NCI-H2081 (cell line): Measurements from ENCODE around the gene GSTA3.

Experiments
- DNase-seq, 2 experiments: peaks; one replicate each; lab custom pipeline; 2025; lab: John Stamatoyannopoulos, UW

The GSTA3 gene

DNA sequence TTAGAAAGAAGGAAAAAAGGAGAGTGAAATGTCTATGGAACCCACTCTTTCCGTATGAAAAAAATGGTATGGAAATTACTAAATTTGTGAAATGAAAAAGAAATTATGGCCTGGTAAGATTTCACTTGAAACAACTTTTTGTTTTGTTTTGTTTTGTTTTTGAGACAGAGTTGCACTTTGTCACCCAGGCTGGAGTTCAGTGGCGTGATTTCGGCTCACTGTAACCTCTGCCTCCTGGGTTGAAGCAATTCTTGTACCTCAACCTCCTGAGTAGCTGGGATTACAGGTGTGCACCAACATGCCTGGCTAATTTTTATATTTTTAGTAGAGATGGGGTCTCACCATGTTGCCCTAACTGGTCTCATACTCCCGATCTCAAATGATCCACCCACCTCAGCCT is 51.1 kb downstream of the GSTA3 start:
- no peak for DNase-seq

DNA sequence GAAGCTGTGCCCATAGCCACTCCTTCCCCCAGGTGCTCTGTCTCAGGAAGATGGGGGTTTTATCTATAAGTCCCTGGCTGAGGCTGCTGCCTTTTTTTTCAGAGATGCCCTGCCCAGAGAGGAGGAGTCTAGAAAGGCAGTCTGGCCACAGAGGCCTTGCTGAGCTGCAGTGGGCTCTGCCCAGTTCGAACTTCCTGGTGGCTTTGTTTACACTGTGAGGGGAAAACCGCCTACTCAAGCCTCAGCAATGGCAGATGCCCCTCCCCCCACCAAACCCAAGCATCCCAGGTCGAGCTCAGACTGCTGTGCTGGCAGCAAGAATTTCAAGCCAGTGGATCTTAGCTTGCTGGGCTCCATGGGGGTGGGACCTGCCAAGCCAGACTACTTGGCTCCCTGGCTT is 53.4 kb downstream of the GSTA3 start:
- peak in 1 of 2 experiments; percentile 12 for DNase-seq

- DNase-seq, result no peak
These were observed 60.4 kb downstream of the GSTA3 start for GRCh38 chr6:52849137-52849536.
